ENCODE measurements around the gene THAP7. TPM values are rescaled to one million over a fixed set of nuclear protein-coding genes. Genes with fewer than 3 reads are reported as not detected.
"Not testable (repeated sequence)": the region's sequence is repeated elsewhere in the genome, so short reads cannot be mapped to it uniquely, and the experiment has no call there.

THAP7 gene
- total RNA-seq, 1 experiment from 2014 or later: 27.7 TPM

DNA sequence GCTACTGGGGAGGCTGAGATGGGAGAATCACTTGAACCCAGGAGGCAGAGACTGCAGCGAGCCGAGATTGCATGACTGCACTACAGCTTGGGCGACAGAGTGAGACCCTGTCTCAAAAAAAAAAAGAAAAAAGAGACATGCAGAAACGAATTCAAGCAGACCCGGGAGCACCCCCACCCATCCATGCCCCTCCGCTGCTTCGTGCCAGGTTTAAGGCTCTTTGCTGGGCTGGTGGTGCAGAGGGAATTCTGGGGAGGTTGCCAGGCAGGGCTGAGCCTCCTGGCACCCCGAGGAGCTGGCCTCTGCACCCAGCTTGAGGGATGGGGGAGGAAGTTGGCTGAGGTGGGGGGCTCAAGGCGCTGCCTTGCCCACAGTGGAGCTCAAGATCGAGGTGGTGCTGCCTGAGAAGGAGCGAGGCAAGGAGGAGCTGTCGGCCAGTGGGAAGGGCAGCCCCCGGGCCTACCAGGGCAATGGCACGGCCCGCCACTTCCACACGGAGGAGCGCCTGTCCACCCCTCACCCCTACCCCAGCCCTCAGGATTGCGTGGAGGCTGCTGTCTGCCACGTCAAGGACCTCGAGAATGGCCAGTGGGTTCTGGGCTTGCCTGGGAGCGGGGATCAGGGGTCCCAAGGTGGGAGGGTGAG is 28.9 kb downstream of the THAP7 start:
- Histone ChIP-seq H3K27me3 (ENCODE audit: insufficient read depth, low read length) (no peaks in the 10 kb centered on the region), H3K4me1 (ENCODE audit: control insufficient read depth in 1 of 2, insufficient read depth in 2 of 2, low read length in 2 of 2) (peaks cover 0 to 4% of the 10 kb centered on the region in 2 experiments; a peak in 1 of 4 replicates), H3K9me3 (ENCODE audit: control insufficient read depth in 1 of 2, insufficient read depth in 1 of 2, low read depth in 1 of 2, low read length in 2 of 2) (no peaks in the 10 kb centered on the region), H2AFZ (ENCODE audit: low read depth, low read length, poor library complexity, severe bottlenecking) (no peak overlapping the region), H3K4me3 (replicated peaks in 1 of 2; ENCODE audit: low read depth in 1 of 2, low read length in 2 of 2) (no peak overlapping the region), H3K4me2 (ENCODE audit: low read length) (no peak overlapping the region), H3K27ac (ENCODE audit: low read depth, low read length) (no peak overlapping the region), H3K79me2 (ENCODE audit: insufficient read depth, low read length) (no peaks in the 10 kb centered on the region), H3K36me3 (ENCODE audit: control insufficient read depth in 1 of 2, insufficient read depth in 2 of 2, low read length in 2 of 2) (no peaks in the 10 kb centered on the region), H3K9me2 (ENCODE audit: insufficient read depth) (no peaks in the 10 kb centered on the region), H3K9ac (ENCODE audit: low read length) (no peak overlapping the region), H4K20me1 (ENCODE audit: insufficient read depth) (no peaks in the 10 kb centered on the region)
- no peak for DNase-seq (ENCODE audit: low read depth, low spot score)
- no peak for ATAC-seq
- RAD21 ChIA-PET (ENCODE audit: low non-redundant PET in 1 of 2, low total read pairs in 2 of 2, uncharacterized antibody in 2 of 2, unreplicated experiment in 2 of 2): interaction anchor here in 1 of 2 experiments (0.7 kb wide), 1 partner anchor 88 kb away, joined by 3 read pairs; no protein-coding TSS in a partner anchor
- CTCF ChIA-PET: interaction anchor here (0.9 to 1.2 kb wide), 2 partner anchors 9 to 18 kb away, joined by 3 to 4 read pairs; partner anchors contain the start of gene LZTR1
- no TSS peak for BruUV-seq (replicated peaks)
- no peak for TF ChIP-seq EGR1 (IDR thresholded peaks at IDR 0.05; ENCODE audit: low read depth)
- no peak for TF ChIP-seq TCF7L2 (IDR thresholded peaks at IDR 0.05; ENCODE audit: borderline replicate concordance, extremely low read depth, insufficient read depth, insufficient read length)
- TF ChIP-seq ELF1 (IDR thresholded peaks at IDR 0.05; ENCODE audit: borderline replicate concordance, low read depth): no peak
- TF ChIP-seq FOSL1 (IDR thresholded peaks at IDR 0.05; ENCODE audit: low read depth): no peak
- TF ChIP-seq POLR2A (IDR thresholded peaks at IDR 0.05; ENCODE audit: borderline replicate concordance, extremely low read depth, insufficient read depth, insufficient read length): no peak
- TF ChIP-seq YY1 (IDR thresholded peaks at IDR 0.05; ENCODE audit: extremely low read depth, insufficient replicate concordance, low read depth, low read length): no peak
- POLR2A ChIA-PET: interaction anchor here (1.1 to 2.4 kb wide), 2 partner anchors 9 to 15 kb away, joined by 6 to 9 read pairs; partner anchors contain the start of gene LZTR1
- intact Hi-C loops (cut with micrococcal nuclease): no loop called here

GRCh38 chr22:20972014-20972694 is 29.8 kb downstream of the THAP7 start:
- H3K9me3 ChIP-seq (ENCODE audit: control insufficient read depth in 1 of 2, insufficient read depth in 1 of 2, low read depth in 1 of 2, low read length in 2 of 2); H2AFZ ChIP-seq (ENCODE audit: low read depth, low read length, poor library complexity, severe bottlenecking); H3K79me2 ChIP-seq (ENCODE audit: insufficient read depth, low read length); ATAC-seq; BruUV-seq (replicated peaks); RAD21 ChIA-PET (ENCODE audit: low non-redundant PET in 1 of 2, low total read pairs in 2 of 2, uncharacterized antibody in 2 of 2, unreplicated experiment in 2 of 2); H3K27me3 ChIP-seq (ENCODE audit: insufficient read depth, low read length); intact Hi-C loops (cut with micrococcal nuclease); H4K20me1 ChIP-seq (ENCODE audit: insufficient read depth); H3K4me3 ChIP-seq (replicated peaks in 1 of 2; ENCODE audit: low read depth in 1 of 2, low read length in 2 of 2); H3K36me3 ChIP-seq (ENCODE audit: control insufficient read depth in 1 of 2, insufficient read depth in 2 of 2, low read length in 2 of 2); H3K9me2 ChIP-seq (ENCODE audit: insufficient read depth); DNase-seq (ENCODE audit: low read depth, low spot score); H3K9ac ChIP-seq (ENCODE audit: low read length); H3K27ac ChIP-seq (ENCODE audit: low read depth, low read length); H3K4me1 ChIP-seq (ENCODE audit: control insufficient read depth in 1 of 2, insufficient read depth in 2 of 2, low read length in 2 of 2); H3K4me2 ChIP-seq (ENCODE audit: low read length): not testable (repeated sequence)
- POLR2A ChIA-PET: interaction anchor here (2.4 kb wide), 1 partner anchor 15 kb away, joined by 9 read pairs; no protein-coding TSS in a partner anchor
- CTCF ChIA-PET: interaction anchor here (0.9 to 1.3 kb wide), 2 partner anchors 10 kb away, joined by 4 read pairs; partner anchors contain the start of gene LZTR1

All from HCT116 (cell line).